A549 (cell line): ENCODE results near the gene PFN3. TPM values are rescaled to one million over a fixed set of nuclear protein-coding genes. Genes with fewer than 3 reads are reported as not detected.

Experiments used
- ATAC-seq, 2 experiments: fragments of 200-7000 bp in 1 of 2; fragments of >200 bp in 1 of 2; cut with Nextera tagmentation in 1 of 2; cut with Tn5 transposase in 1 of 2; 3 replicates each; pipeline versions ENCODE4 v1.8.0 to v1.9.1; 2018 to 2020; ENCODE audit warnings: mild to moderate bottlenecking in 1 of 2, moderate library complexity in 1 of 2
- CTCF ChIA-PET: fragments of 300-600 bp; sonication (Branson Sonifier 250); formaldehyde crosslinking; extraction: SDS; loops from one replicate; lab custom pipeline; 2021; ENCODE audit warnings: antibody characterized with exemption, inconsistent platforms; lab: Yijun Ruan, JAX
- POLR2A ChIA-PET: fragments of 350-600 bp; formaldehyde crosslinking; extraction: SDS; loops from one replicate; lab custom pipeline; 2021; ENCODE audit warnings: antibody characterized with exemption, inconsistent platforms; lab: Yijun Ruan, JAX
- DNase-seq, 2 experiments: peaks; one replicate each; pipeline versions ENCODE4 v3.0.0 to v3.0.0-alpha.2; 2011 to 2016; ENCODE audit warnings: low read depth in 1 of 2, low spot score in 1 of 2
- FAIRE-seq: peaks from 2 replicates; lab custom pipeline; 2011; peaks lifted over from hg19 to GRCh38; lab: Jason Lieb, UNC
- H3K27ac ChIP-seq, 2 experiments: fragments of >200 bp; sonication (Bioruptor Twin); formaldehyde crosslinking; 3 replicates each; pipeline ENCODE4 v1.5.1; 2016 to 2017
- H3K4me1 ChIP-seq: fragments of >200 bp; sonication (Bioruptor Twin); formaldehyde crosslinking; 3 replicates; pipeline ENCODE4 v1.6.1; 2016
- H3K4me2 ChIP-seq: fragments of >200 bp; sonication (Bioruptor Twin); formaldehyde crosslinking; 3 replicates; pipeline ENCODE4 v1.6.1; 2016
- H3K4me3 ChIP-seq: fragments of >200 bp; sonication (Bioruptor Twin); formaldehyde crosslinking; 3 replicates; pipeline ENCODE4 v1.5.1; 2016
- H3K9me3 ChIP-seq: fragments of >200 bp; sonication (Bioruptor Twin); formaldehyde crosslinking; 3 replicates; pipeline ENCODE4 v1.6.1; 2016
- ATOH8 ChIP-seq: fragments of 250-450 bp; sonication (Bioruptor Pico); IDR thresholded peaks from 2 replicates; pipeline ENCODE4 v1.5.0; 2020; ENCODE audit warnings: low read depth, mild to moderate bottlenecking, moderate library complexity
- CBX8 ChIP-seq: fragments of 200-600 bp; sonication (generic); IDR thresholded peaks from 2 replicates; pipeline ENCODE4 v1.6.1; 2016
- CHD2 ChIP-seq: fragments of 150-350 bp; IDR thresholded peaks from 2 replicates; pipeline ENCODE4 v1.6.1; 2014; ENCODE audit warnings: low read length; ENCODE audit not compliant: partially characterized antibody
- CHD4 ChIP-seq: fragments of 200-600 bp; sonication (generic); IDR thresholded peaks from 2 replicates; pipeline ENCODE4 v1.6.1; 2016; ENCODE audit warnings: antibody characterized with exemption, mild to moderate bottlenecking, borderline replicate concordance
- CTCF ChIP-seq: fragments of >200 bp; sonication (Bioruptor Twin); formaldehyde crosslinking; IDR thresholded peaks from 3 replicates; pipeline ENCODE4 v1.5.1; 2016
- E2F6 ChIP-seq: IDR thresholded peaks from 2 replicates; pipeline ENCODE4 v1.6.1; 2012; ENCODE audit warnings: low read depth, borderline replicate concordance
- EHMT2 ChIP-seq: fragments of 200-600 bp; sonication (generic); IDR thresholded peaks from 2 replicates; pipeline ENCODE4 v1.6.1; 2016; ENCODE audit warnings: antibody characterized with exemption, low read depth, mild to moderate bottlenecking, moderate library complexity
- EP300 ChIP-seq, 2 experiments: fragments of >200 bp; sonication (Bioruptor Twin); formaldehyde crosslinking; IDR thresholded peaks; 2 replicates in 1 of 2; 3 replicates in 1 of 2; pipeline ENCODE4 v1.6.1; 2016 to 2017
- FOXS1 ChIP-seq: fragments of 250-450 bp; sonication (Bioruptor Pico); IDR thresholded peaks from 2 replicates; pipeline ENCODE4 v1.5.0; 2020; ENCODE audit warnings: mild to moderate bottlenecking, moderate library complexity
- JUN ChIP-seq, 2 experiments: fragments of >200 bp; sonication (Bioruptor Twin); formaldehyde crosslinking; IDR thresholded peaks; 2 replicates in 1 of 2; 3 replicates in 1 of 2; pipeline ENCODE4 v1.6.1; 2016 to 2017
- MAFK ChIP-seq: fragments of 450-650 bp; IDR thresholded peaks from 2 replicates; pipeline ENCODE4 v1.6.1; 2014; ENCODE audit not compliant: partially characterized antibody
- MAX ChIP-seq: IDR thresholded peaks from 2 replicates; pipeline ENCODE4 v1.6.1; 2012
- POLR2A ChIP-seq: IDR thresholded peaks from 2 replicates; pipeline ENCODE4 v1.6.1; 2012; ENCODE audit warnings: mild to moderate bottlenecking, low read length
- POLR2AphosphoS2 ChIP-seq: conservative IDR thresholded peaks from 2 replicates; pipeline ENCODE4 v1.6.1; 2012; ENCODE audit warnings: low read length, improper control_type of control experiment, inconsistent platforms
- RAD21 ChIP-seq, 2 experiments: fragments of >200 bp in 1 of 2; sonication (Bioruptor Twin) in 1 of 2; formaldehyde crosslinking in 1 of 2; IDR thresholded peaks in 1 of 2; conservative IDR thresholded peaks in 1 of 2; 2 replicates in 1 of 2; 3 replicates in 1 of 2; pipeline ENCODE4 v1.6.1; 2012 to 2018; ENCODE audit warnings: inconsistent platforms in 1 of 2
- RCOR1 ChIP-seq: fragments of 150-350 bp; IDR thresholded peaks from 2 replicates; pipeline ENCODE4 v1.6.1; 2014; ENCODE audit warnings: antibody characterized with exemption, low read length, low read depth
- RNF2 ChIP-seq: fragments of 200-600 bp; sonication (generic); IDR thresholded peaks from 2 replicates; pipeline ENCODE4 v1.6.1; 2016; ENCODE audit warnings: low read depth, mild to moderate bottlenecking, antibody characterized with exemption, moderate library complexity, borderline replicate concordance
- SMC3 ChIP-seq: fragments of >200 bp; sonication (Bioruptor Twin); formaldehyde crosslinking; IDR thresholded peaks from 3 replicates; pipeline ENCODE4 v1.6.1; 2018; ENCODE audit warnings: inconsistent platforms
- SREBF2 ChIP-seq: fragments of 450-650 bp; IDR thresholded peaks from 2 replicates; pipeline ENCODE4 v1.6.1; 2014; ENCODE audit warnings: mild to moderate bottlenecking, moderate library complexity
- USF2 ChIP-seq: fragments of 450-650 bp; IDR thresholded peaks from 2 replicates; pipeline ENCODE4 v1.6.1; 2014; ENCODE audit warnings: antibody characterized with exemption
- ZNF302 ChIP-seq: fragments of 250-450 bp; sonication (Bioruptor Pico); IDR thresholded peaks from 2 replicates; pipeline ENCODE4 v1.9.0; 2021; ENCODE audit warnings: inconsistent platforms, mild to moderate bottlenecking, moderate library complexity
- WGBS: methylation state at CpG from one replicate; pipeline ENCODE4 v1.1.6; 2017; ENCODE audit errors: missing lambda C conversion rate; 5-methylcytosine and 5-hydroxymethylcytosine counted together
- polyA plus RNA-seq, 4 experiments: library from polyadenylated mRNA; depleted of rRNA in 3 of 4; stranded (reverse); fragments of >200 nt; fragmentation: RNase III in 1 of 4; extraction: RNeasy Plus Mini Kit Qiagen cat#74134 plus additional on column Dnase treatment in 1 of 4; gene quantifications; 2 replicates in 3 of 4; 3 replicates in 1 of 4; pipeline ENCODE4 v1.2.3, GENCODE V29; 2011 to 2017
- TF ChIP-seq, protein P1 (sequence below): fragments of 250-450 bp; sonication (Bioruptor Pico); IDR thresholded peaks from 2 replicates; pipeline ENCODE4 v1.5.0; 2021; ENCODE audit warnings: mild to moderate bottlenecking, moderate library complexity, borderline replicate concordance
- TF ChIP-seq, protein P2 (sequence below): fragments of >200 bp; sonication (Bioruptor Twin); formaldehyde crosslinking; IDR thresholded peaks from 3 replicates; pipeline ENCODE4 v1.6.1; 2016

The PFN3 gene
- polyA plus RNA-seq, 2 of the 4 experiments (the other 2 are of a cell fraction), result not detected

DNA sequence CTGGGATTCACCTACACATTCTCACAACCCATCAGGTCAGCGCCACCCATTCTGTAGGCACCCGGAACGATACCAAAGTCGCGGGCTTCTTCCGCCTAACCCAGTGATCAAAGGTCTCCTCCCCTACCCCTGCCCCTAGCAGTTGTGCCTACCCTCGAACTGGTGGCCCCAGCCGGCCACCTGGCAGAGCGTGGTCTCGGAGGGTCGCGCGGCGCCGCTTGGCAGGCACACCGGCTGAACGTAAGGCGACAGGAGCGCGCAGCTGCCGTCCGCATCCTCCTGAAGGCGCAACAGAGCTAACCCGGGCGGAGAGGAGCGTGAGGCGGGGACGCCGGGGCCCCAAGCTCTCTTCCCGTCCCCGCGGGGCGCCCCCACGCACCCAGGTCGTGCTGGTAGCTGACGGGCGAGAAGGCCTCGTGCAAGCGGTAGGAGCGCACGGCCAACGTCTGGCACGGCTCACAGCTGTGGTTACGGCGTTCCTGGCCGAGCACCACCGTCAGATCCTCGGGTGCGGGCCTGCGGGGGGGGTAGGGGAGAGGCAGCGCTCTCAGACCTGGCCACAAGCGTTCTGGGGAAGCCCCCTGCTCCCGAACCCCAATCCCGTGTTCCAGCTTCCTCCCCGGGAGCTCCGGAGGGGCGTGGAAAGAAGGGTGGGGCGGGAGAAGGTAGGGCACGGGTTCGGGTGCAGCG, 2.8 kb upstream of the PFN3 start:
- FAIRE-seq, result no peak
- ATAC-seq, result peak; percentile 54 to 66
- Histone ChIP-seq H3K4me3 (peak overlapping the region; percentile 60), H3K4me1 (peaks cover 11% of the 10 kb centered on the region; the same call in 2 of the 3 replicates), H3K9me3 (no peaks in the 10 kb centered on the region), H3K27ac (peak overlapping the region; percentile 83 to 92), H3K4me2 (peak overlapping the region; percentile 97)
- 2% methylated on average over 30 of the region's 61 CpGs for WGBS
- CTCF ChIA-PET, result interaction anchor here (0.6 to 43.1 kb wide), 31 partner anchors 7 to 292 kb away, joined by 3 to 1107 read pairs (median 11); partner anchors contain the start of genes DBN1, GRK6, LMAN2 and PDLIM7
- POLR2A ChIA-PET, result interaction anchor here (0.8 to 3.9 kb wide), 12 partner anchors 11 to 94 kb away, joined by 3 to 37 read pairs (median 5); partner anchors contain the start of genes GRK6, LMAN2 and PDLIM7
- 0 out of 2 replicates have a peak, but pooled peaks have one; percentile 33 for TF ChIP-seq CHD4
- no peak for TF ChIP-seq SREBF2
- peak; percentile 62; the same call in 1 of the 2 replicates for TF ChIP-seq RNF2
- TF ChIP-seq, all 56 proteins: peak for 2
- peak; percentile 54 to 59 for DNase-seq

DNA sequence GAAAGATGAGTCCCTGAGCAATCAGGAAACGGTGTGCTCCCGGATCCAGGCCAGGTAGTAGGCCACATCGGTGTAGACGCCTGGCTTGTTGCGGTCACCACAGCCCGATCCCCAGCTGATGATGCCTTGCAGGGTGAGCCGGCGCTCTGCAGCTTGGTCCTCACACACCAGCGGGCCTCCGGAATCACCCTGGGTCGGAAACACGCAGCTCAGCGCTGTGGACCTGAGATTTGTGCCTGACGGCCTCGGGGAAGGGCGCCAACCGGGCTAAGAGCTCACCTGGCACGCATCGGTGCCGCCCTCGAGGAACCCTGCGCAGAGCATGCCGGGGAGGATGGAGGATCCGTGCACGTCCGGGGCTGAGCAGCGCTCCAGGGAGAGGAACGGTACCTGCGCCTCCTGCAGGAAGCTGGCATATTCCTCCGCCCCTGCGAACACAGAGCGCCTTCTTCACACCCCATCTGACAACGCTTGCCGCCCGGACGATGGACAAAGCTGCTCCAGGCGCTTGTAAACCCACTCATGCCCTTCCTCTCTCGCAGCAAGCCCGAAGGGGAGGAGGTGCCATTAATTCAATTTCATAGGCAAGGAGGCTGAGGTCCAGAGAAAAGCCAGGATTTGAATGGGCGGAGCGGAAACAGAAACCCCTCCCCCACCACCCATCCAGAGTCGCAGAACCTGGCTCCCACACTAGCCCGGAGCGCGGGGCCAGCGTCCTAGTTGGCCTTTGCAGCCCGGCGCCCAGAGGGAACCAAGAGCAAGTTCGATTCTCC, 2.0 kb upstream of the PFN3 start:
- ChIA-PET POLR2A (interaction anchor here (0.8 to 3.9 kb wide), 12 partner anchors 10 to 95 kb away, joined by 3 to 37 read pairs (median 4); partner anchors contain the start of genes GRK6 and PDLIM7), CTCF (interaction anchor here (0.6 to 43.1 kb wide), 30 partner anchors 8 to 291 kb away, joined by 3 to 1107 read pairs (median 12); partner anchors contain the start of genes DBN1, GRK6, LMAN2 and PDLIM7)
- Histone ChIP-seq H3K4me2 (peak overlapping the region; percentile 97), H3K9me3 (no peaks in the 10 kb centered on the region), H3K4me3 (peak overlapping the region; percentile 60), H3K4me1 (peaks cover 11% of the 10 kb centered on the region; the same call in 2 of the 3 replicates), H3K27ac (peak overlapping the region; percentile 83 to 92)
- peak; percentile 91 to 97 for DNase-seq
- no peak for FAIRE-seq
- WGBS, result 27% methylated on average over 22 of the region's 49 CpGs
- TF ChIP-seq EP300 (IDR thresholded peaks at IDR 0.05) (no peak), FOXS1 (no peak), E2F6 (peak; percentile 95), POLR2A (peak; percentile 48), CHD2 (no peak), ZNF302 (no peak), CBX8 (no peak), USF2 (no peak), RAD21 (conservative IDR thresholded peaks at IDR 0.05 in 1 of 2, IDR thresholded peaks at IDR 0.05 in 1 of 2) (peak; percentile 52 to 58), ATOH8 (CRISPR knock-in tag) (no peak), CTCF (peak; percentile 68), RCOR1 (no peak; the same call in 1 of the 2 replicates), SMC3 (peak; percentile 73), EHMT2 (no peak), MAFK (no peak), POLR2AphosphoS2 (no peak), JUN (IDR thresholded peaks at IDR 0.05) (peak in 1 of 2 experiments; percentile 58; a peak in 1 of 5 replicates), MAX (peak; percentile 97), SREBF2 (no peak)
- TF ChIP-seq, protein P1, sequence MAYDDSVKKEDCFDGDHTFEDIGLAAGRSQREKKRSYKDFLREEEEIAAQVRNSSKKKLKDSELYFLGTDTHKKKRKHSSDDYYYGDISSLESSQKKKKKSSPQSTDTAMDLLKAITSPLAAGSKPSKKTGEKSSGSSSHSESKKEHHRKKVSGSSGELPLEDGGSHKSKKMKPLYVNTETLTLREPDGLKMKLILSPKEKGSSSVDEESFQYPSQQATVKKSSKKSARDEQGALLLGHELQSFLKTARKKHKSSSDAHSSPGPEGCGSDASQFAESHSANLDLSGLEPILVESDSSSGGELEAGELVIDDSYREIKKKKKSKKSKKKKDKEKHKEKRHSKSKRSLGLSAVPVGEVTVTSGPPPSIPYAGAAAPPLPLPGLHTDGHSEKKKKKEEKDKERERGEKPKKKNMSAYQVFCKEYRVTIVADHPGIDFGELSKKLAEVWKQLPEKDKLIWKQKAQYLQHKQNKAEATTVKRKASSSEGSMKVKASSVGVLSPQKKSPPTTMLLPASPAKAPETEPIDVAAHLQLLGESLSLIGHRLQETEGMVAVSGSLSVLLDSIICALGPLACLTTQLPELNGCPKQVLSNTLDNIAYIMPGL (CRISPR knock-in tag), result no peak
- TF ChIP-seq, protein P2, sequence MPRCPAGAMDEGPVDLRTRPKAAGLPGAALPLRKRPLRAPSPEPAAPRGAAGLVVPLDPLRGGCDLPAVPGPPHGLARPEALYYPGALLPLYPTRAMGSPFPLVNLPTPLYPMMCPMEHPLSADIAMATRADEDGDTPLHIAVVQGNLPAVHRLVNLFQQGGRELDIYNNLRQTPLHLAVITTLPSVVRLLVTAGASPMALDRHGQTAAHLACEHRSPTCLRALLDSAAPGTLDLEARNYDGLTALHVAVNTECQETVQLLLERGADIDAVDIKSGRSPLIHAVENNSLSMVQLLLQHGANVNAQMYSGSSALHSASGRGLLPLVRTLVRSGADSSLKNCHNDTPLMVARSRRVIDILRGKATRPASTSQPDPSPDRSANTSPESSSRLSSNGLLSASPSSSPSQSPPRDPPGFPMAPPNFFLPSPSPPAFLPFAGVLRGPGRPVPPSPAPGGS, result no peak
- TF ChIP-seq, all 56 proteins: peak for 7
- peak; percentile 73 to 85 for ATAC-seq
